Measurements from ENCODE around the gene OGFRL1. TPM values are rescaled to one million over a fixed set of nuclear protein-coding genes. Genes with fewer than 3 reads are reported as not detected.

Gene OGFRL1
- total and polyA plus RNA-seq, 9 of the 15 experiments (the other 6 are each of a cell fraction or from before 2014, with no cell fraction given): 0.01 to 0.07 (median 0.03) TPM

DNA sequence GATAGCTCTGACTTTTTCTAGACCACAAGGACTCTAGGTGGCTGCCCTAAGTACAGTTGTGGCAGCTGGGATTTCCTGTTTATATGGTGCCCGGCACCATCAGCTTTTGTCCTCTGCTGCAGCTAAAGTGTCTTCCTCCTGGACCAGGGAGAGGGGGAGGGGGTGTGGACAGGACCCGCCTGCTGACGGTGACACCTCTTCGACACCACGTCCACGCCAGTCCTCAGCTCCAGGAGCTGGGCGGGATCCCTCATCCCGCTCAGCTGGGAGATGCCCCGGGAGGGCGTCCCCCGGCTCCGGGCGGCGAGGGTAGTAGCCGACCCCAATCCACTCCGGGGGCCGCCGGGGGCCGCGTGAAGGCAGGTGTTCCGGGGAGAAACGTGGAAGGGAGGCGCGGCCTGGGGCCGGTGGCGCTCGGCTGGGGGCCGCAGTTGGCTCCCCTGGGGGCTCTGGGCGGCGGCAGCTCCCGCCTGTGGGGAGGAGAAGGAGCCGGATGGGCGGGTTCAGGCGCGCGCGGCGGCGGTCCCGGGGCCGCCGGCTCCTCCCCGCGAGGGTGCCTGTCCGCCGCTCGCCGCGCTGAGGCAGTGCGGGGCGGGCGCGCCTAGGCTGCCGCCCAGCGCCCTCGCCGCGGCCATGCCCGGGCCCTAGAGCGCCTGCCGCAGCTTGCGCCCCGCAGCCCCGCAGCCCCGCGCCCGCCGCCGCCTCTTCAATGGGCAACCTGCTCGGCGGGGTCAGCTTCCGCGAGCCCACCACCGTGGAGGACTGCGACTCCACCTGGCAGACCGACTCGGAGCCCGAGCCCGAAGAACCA lies at the start of gene OGFRL1 (continued):
- TF ChIP-seq, protein P1, sequence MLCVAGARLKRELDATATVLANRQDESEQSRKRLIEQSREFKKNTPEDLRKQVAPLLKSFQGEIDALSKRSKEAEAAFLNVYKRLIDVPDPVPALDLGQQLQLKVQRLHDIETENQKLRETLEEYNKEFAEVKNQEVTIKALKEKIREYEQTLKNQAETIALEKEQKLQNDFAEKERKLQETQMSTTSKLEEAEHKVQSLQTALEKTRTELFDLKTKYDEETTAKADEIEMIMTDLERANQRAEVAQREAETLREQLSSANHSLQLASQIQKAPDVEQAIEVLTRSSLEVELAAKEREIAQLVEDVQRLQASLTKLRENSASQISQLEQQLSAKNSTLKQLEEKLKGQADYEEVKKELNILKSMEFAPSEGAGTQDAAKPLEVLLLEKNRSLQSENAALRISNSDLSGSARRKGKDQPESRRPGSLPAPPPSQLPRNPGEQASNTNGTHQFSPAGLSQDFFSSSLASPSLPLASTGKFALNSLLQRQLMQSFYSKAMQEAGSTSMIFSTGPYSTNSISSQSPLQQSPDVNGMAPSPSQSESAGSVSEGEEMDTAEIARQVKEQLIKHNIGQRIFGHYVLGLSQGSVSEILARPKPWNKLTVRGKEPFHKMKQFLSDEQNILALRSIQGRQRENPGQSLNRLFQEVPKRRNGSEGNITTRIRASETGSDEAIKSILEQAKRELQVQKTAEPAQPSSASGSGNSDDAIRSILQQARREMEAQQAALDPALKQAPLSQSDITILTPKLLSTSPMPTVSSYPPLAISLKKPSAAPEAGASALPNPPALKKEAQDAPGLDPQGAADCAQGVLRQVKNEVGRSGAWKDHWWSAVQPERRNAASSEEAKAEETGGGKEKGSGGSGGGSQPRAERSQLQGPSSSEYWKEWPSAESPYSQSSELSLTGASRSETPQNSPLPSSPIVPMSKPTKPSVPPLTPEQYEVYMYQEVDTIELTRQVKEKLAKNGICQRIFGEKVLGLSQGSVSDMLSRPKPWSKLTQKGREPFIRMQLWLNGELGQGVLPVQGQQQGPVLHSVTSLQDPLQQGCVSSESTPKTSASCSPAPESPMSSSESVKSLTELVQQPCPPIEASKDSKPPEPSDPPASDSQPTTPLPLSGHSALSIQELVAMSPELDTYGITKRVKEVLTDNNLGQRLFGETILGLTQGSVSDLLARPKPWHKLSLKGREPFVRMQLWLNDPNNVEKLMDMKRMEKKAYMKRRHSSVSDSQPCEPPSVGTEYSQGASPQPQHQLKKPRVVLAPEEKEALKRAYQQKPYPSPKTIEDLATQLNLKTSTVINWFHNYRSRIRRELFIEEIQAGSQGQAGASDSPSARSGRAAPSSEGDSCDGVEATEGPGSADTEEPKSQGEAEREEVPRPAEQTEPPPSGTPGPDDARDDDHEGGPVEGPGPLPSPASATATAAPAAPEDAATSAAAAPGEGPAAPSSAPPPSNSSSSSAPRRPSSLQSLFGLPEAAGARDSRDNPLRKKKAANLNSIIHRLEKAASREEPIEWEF (CRISPR knock-in tag; IDR thresholded peaks at IDR 0.05): no peak
- TF ChIP-seq NRF1 (conservative IDR thresholded peaks at IDR 0.05 in 1 of 2, IDR thresholded peaks at IDR 0.05 in 1 of 2): no peak
- TF ChIP-seq PHB2 (IDR thresholded peaks at IDR 0.05; ENCODE audit: low read depth): no peak
- no peak for TF ChIP-seq FUS (optimal IDR thresholded peaks at IDR 0.05; ENCODE audit: low read depth, low read length)

DNA sequence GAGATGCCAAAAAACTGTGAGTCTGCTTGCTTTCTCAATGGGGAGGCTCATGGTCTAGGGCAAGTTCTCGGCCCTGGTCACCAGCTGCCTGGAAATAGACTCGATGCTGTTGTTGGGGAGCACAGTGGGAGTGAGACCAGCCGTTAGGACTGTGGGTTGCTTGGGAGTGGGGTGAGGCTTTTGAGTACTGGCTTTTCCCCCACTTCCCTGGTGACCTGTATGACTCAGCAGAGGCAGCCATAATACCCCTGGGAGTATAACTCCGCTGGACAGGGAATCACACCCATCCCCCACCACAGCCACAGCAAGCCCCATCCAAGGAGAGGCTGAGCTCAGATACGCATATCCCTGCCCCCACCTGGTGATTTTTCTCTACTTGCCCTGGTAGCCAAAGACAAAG lies 48.9 kb upstream of the OGFRL1 start:
- CTCF ChIA-PET (ENCODE audit: low intra/inter-chr PET ratio): no interaction called here
- TF ChIP-seq, protein P2, sequence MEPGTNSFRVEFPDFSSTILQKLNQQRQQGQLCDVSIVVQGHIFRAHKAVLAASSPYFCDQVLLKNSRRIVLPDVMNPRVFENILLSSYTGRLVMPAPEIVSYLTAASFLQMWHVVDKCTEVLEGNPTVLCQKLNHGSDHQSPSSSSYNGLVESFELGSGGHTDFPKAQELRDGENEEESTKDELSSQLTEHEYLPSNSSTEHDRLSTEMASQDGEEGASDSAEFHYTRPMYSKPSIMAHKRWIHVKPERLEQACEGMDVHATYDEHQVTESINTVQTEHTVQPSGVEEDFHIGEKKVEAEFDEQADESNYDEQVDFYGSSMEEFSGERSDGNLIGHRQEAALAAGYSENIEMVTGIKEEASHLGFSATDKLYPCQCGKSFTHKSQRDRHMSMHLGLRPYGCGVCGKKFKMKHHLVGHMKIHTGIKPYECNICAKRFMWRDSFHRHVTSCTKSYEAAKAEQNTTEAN (CRISPR knock-in tag; IDR thresholded peaks at IDR 0.05): no peak
- TF ChIP-seq, protein P3, sequence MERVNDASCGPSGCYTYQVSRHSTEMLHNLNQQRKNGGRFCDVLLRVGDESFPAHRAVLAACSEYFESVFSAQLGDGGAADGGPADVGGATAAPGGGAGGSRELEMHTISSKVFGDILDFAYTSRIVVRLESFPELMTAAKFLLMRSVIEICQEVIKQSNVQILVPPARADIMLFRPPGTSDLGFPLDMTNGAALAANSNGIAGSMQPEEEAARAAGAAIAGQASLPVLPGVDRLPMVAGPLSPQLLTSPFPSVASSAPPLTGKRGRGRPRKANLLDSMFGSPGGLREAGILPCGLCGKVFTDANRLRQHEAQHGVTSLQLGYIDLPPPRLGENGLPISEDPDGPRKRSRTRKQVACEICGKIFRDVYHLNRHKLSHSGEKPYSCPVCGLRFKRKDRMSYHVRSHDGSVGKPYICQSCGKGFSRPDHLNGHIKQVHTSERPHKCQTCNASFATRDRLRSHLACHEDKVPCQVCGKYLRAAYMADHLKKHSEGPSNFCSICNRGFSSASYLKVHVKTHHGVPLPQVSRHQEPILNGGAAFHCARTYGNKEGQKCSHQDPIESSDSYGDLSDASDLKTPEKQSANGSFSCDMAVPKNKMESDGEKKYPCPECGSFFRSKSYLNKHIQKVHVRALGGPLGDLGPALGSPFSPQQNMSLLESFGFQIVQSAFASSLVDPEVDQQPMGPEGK (CRISPR knock-in tag; IDR thresholded peaks at IDR 0.05; ENCODE audit: borderline replicate concordance): no peak
- TF ChIP-seq CHCHD3 (CRISPR knock-in tag; IDR thresholded peaks at IDR 0.05) (no peak), MCM5 (IDR thresholded peaks at IDR 0.05; ENCODE audit: low read depth) (no peak), GATA2 (CRISPR knock-in tag; IDR thresholded peaks at IDR 0.05) (no peak), IRF2 (CRISPR knock-in tag; IDR thresholded peaks at IDR 0.05) (no peak)

More for the DNA sequence above, 48.9 kb upstream of the OGFRL1 start:
- H3K9ac ChIP-seq (ENCODE audit: insufficient read depth in 1 of 2, low read depth in 2 of 2, low read length in 2 of 2): no peak overlapping the region
- H3K4me2 ChIP-seq (ENCODE audit: insufficient read depth, low read length): no peak overlapping the region
- H2AFZ ChIP-seq (ENCODE audit: low read depth, low read length): no peak overlapping the region
- WGBS (ENCODE audit: insufficient coverage, low coverage, missing lambda C conversion rate): 0% methylated on average over 5 of the region's 5 CpGs
- BruUV-seq (replicated peaks): no TSS peak
- H3K4me3 ChIP-seq: no peak overlapping the region
- in situ Hi-C loops (cut with MboI): no loop called here
- POLR2A ChIA-PET: no interaction called here
- no peaks in the 10 kb centered on the region for H3K79me2 ChIP-seq (ENCODE audit: control insufficient read depth, insufficient read depth, low read length)
- no peaks in the 10 kb centered on the region for H4K20me1 ChIP-seq (replicated peaks; ENCODE audit: control insufficient read depth, insufficient read depth, low read length)
- no peaks in the 10 kb centered on the region for H3K36me3 ChIP-seq (ENCODE audit: control insufficient read depth, insufficient read depth, low read length)
- no peaks in the 10 kb centered on the region for H3K9me1 ChIP-seq (ENCODE audit: control insufficient read depth, insufficient read depth, low read length)
- no peaks in the 10 kb centered on the region for H3K27me3 ChIP-seq (ENCODE audit: control insufficient read depth in 2 of 2, insufficient read depth in 2 of 2, low read length in 2 of 2)
- no peaks in the 10 kb centered on the region for H3K4me1 ChIP-seq (replicated peaks in 1 of 2; ENCODE audit: control insufficient read depth in 2 of 2, insufficient read depth in 2 of 2, low read length in 2 of 2)
- ATAC-seq (no peak), FAIRE-seq (no peak), DNase-seq (ENCODE audit: extremely low read depth in 1 of 4, low spot score in 3 of 4) (no peak)
- H3K27ac ChIP-seq (ENCODE audit: extremely low read depth, low read depth, low read length): no peak overlapping the region
- H3K9me3 ChIP-seq (replicated peaks; ENCODE audit: control insufficient read depth, insufficient read depth, low read depth, low read length): no peaks in the 10 kb centered on the region
- intact Hi-C loops (cut with micrococcal nuclease): no loop called here
